Kidney tubule cell (primary cell): ENCODE data around the gene GAK.

Source experiments
- DNase-seq: peaks from one replicate; pipeline ENCODE4 v3.0.0-alpha.2; 2018; ENCODE audit warnings: low spot score

The GAK gene

DNA sequence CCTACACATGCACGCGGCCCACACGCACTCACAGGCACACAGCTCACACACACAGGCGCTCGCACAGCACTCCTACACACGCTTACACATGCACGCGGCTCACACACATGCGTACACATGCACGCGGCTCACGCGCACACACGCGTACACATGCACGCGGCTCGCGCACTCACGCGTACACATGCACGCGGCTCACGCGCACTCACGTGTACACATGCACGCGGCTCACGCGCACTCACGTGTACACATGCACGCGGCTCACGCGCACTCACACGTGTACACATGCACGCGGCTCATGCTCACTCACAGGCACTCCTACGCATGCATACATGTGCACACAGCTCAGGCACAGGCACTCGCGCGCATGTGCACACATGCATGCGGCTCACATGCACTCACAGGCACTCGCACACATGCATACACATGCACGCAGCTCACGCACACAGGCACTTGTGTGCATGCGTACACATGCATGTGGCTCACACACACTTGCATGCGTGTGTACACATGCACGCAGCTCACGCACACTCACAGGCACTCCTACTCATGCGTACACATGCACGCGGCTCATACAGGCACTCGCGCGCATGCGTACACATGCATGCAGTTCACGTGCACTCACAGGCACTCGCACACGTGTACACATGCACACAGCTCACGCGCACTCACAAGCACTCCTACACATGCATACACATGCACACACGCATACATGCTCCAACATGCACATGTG, 44.9 kb downstream of the GAK start:
- no peak for DNase-seq

DNA sequence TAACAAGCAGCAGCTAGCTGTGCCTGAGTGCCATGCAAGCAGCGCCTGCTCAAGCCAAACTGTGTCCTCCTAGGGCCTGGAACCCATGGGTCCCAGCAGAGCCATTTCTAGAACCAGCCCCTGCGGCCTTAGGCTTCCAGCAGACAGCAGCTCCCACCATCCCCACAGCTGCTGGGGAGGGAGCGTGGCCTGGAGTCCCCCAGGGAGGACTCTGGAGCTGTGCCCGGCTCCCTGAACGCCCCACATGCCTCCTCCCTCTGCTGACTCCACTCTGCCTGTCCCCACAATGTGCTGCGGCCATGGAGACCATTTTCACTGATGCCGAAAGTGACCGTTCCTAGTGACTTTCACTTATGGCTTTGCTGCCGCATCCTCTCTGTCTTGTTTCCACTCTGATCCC, 45.9 kb downstream of the GAK start:
- no peak for DNase-seq

DNA sequence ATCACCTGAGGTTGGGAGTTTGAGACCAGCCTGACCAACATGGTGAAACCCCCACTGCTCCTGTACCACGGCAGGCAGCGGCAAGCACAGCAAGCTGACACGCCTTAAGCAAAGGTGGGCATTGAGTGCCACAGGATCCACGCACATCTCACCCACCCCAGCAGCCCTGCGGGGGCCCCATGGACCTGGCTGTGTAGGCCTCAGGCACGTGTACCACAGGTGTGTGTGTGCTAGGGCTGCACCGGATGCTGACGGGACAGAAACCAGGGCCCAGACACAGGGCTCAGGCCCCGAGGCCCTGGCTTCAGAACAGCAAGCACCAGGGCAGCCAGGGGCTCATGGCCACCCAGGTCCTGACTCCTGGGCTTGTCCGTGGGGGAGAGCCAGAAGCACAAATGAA, 46.8 kb downstream of the GAK start:
- DNase-seq: no peak

GRCh38 chr4:884896-885295, 47.2 kb downstream of the GAK start:
- no peak for DNase-seq

GRCh38 chr4:884259-884658, 47.9 kb downstream of the GAK start:
- no peak for DNase-seq

- no peak for DNase-seq
Measured at GRCh38 chr4:883377-884095, 48.6 kb downstream of the GAK start.

DNA sequence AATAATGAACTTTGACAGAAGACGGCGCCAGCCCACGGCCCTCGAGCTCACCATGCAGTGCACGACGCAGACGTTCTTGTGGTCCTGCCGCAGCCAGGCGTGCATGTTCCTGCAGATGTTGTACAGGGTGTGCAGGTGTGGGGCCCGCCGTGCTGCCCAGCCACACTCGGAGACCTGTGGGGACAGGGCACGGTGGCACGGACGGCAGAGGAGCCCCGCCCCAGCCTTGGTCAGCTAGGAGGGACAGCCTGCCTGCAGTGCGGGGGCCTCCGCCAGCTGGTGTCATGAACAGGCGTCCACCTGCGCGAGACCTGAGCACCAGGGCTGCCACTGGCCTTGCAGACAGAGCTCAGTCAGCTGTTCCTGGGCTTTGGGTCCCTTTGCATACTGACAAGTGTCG, 49.5 kb downstream of the GAK start:
- no peak for DNase-seq

DNA sequence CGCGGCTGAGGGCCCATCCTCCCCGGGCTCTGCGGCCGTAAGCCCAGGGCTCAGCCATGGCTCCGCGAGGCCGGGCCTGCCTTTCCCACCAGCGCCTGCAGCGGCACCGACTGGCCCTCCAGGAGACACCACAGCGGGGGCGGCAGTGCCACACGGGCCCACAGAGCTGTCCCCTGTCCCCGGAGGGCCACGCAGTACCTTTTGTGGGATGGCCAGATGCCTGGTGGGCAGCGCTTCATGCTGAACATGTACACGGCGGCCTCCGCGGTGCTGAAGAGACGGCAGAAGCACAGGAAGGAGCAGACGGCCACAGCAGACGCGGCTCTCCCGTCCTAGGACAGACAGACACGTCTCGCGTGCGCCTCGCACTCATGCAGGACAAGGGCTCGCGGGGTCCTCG, 50.4 kb downstream of the GAK start:
- no peak for DNase-seq

DNA sequence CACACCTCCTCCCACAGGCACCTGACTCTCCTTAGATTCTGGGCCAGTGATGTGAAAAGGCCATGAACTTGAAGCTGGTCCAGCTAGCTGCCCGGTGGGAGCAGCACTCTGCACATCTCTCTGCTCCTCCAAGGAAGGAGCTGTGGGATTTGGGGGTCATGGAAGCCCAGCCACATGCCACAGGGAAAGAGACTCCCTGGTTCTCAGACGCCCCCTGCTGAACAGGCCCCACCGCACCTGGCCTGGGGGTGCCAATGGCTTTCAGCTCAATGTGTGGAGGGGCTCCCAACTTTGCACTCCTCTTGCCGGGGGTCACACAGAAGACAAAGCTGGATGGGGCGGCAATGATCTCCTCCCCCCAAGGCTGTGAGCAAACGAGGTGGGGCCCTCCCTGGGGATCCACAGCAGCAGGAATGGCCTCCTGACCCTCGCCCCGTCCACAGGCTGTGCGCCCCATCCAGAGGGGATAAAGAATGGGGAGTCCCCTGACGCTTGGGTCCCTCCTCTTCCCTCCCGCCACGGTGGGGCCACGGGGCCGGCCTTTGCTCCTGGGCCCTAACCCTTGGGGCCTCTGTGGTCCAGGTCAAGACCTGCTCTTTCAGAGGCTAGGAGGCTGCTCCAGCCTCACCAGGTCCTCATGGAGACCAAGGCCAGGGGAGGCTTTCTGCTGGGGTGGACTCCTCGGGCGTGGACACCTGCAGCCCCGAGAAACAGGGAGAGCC, 51.3 kb downstream of the GAK start:
- no peak for DNase-seq

GRCh38 chr4:879729-880077, 52.4 kb downstream of the GAK start:
- DNase-seq: peak; percentile 84

DNA sequence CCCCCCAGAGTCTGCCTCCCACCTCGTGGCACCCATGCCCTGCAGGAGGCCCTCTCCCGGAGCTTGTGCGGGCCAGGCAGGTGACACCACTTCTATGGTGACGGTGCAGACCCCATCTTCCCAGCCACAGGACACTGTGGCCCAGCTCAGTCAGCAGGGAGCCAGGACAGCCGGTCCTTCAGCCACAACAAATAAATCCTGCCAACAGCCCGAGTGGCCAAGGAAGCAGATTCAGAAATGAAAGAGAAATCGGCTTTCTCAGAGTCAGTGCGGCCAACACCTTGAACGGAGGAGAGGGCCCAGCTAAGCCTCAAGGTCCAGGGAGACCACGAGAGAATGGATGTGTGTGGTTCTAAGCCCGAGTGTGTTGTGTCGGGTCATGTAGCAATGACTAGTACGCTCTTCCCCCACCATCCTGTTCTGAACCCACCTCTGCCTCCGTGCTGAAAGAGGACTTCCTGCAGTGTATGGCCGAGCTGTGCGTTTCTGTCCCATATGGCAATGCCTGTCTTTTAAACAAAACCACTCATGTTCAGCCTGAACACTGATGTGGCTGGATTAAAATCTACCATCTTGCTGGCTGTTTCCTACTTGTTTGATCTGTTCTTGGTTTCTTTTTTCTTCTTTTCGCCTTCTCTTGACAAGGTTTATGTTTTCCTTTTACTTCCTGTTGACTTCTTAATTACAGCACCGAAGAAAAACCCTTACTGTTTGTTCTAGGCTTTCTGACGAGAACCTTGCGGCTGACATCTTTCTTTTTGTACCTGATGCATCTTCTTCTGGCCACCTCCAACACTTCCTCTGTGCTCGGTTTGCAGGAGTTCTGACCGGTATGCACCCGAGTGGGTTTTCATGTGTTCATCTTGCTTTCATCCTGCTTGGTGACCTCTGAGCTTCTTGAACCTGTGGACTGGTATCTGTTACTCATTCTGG, 53.1 kb downstream of the GAK start:
- DNase-seq: no peak

GRCh38 chr4:877502-877901, 54.6 kb downstream of the GAK start:
- DNase-seq: no peak

- DNase-seq: no peak
Measured at GRCh38 chr4:876780-877179, 55.3 kb downstream of the GAK start.

- DNase-seq: peak; percentile 10
Measured at GRCh38 chr4:875818-876423, 56.2 kb downstream of the GAK start.

GRCh38 chr4:874971-875817, 56.9 kb downstream of the GAK start:
- DNase-seq: no peak

GRCh38 chr4:874056-874455, 58.1 kb downstream of the GAK start:
- DNase-seq: no peak

- no peak for DNase-seq
Measured at GRCh38 chr4:872241-872981, 59.7 kb downstream of the GAK start.

GRCh38 chr4:871484-871883, 60.6 kb downstream of the GAK start:
- DNase-seq: no peak

DNA sequence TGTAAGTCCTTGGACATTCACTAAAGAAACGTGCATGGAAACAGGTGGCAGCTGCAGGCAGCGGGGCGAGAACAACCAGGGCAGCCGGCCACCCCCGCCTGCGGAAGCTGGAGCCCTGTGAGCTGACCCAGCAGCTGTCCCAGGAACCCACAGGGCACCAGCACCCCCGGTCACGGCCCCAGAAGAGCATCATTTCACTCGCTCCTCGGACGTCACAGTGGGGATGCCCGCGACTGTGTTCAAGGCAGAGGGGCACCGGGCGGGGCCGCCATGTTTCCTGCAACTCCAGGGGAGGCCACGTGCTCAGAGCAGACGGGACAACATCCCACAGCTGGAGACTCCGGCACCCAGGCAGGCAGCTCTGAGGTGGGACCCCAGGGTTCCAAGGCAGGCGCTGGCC, 61.2 kb downstream of the GAK start:
- DNase-seq: no peak

DNA sequence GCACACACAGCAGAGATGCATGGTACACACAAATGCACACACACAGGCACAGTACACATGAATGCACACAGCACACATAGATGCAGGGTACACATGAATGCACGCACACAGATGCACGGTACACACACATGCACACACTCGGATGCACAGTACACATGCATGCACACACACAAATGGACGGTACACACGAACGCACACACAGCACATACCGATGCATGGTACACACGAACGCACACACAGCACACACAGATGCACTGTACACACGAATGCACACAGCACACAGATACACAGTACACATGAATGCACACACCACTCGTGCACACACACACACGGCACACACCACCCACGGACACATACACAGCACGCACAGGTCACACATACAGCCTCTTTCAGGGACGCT, 62.3 kb downstream of the GAK start:
- DNase-seq: no peak
